Type B pancreatic cell (in vitro differentiated cells): Measurements from ENCODE around the gene TNS3. TPM values are rescaled to one million over a fixed set of nuclear protein-coding genes. Genes with fewer than 3 reads are reported as not detected.

Source experiments
- DNase-seq: peaks from one replicate; pipeline ENCODE4 v3.0.0; 2021; ENCODE audit warnings: mixed read lengths; ENCODE audit not compliant: unreplicated experiment; ENCODE audit errors: extremely low spot score
- H3K27ac Mint-ChIP-seq: 2 replicates; pipeline ENCODE4 v1.8.0; 2021; ENCODE audit warnings: mild to moderate bottlenecking, mixed read lengths
- H3K27me3 Mint-ChIP-seq: 2 replicates; pipeline ENCODE4 v1.8.0; 2021; ENCODE audit warnings: mixed read lengths
- H3K36me3 Mint-ChIP-seq: 2 replicates; pipeline ENCODE4 v1.8.0; 2021; ENCODE audit warnings: mixed read lengths
- H3K4me1 Mint-ChIP-seq: one replicate; pipeline ENCODE4 v1.8.0; 2021; ENCODE audit warnings: mixed read lengths; ENCODE audit not compliant: unreplicated experiment
- H3K4me3 Mint-ChIP-seq: 2 replicates; pipeline ENCODE4 v1.8.0; 2021; ENCODE audit warnings: mild to moderate bottlenecking, mixed read lengths
- H3K9me3 Mint-ChIP-seq: 2 replicates; pipeline ENCODE4 v1.8.0; 2021; ENCODE audit warnings: mixed read lengths
- CTCF ChIP-seq: fragments of 200-600 bp; sonication (generic); conservative IDR thresholded peaks from 2 replicates; pipeline ENCODE4 v1.5.0; 2021; ENCODE audit warnings: antibody characterized with exemption, mild to moderate bottlenecking
- total RNA-seq: library from RNA; stranded (reverse); gene quantifications from 2 replicates; pipeline ENCODE4 v1.2.1, GENCODE V29; 2021; ENCODE audit warnings: low replicate concordance

The TNS3 gene
- total RNA-seq, 1 donor from 2014 or later = 138 TPM

GRCh38 chr7:47327346-47327697, 254.6 kb downstream of the TNS3 start:
- DNase-seq = no peak
- Mint-ChIP-seq H3K36me3 (peaks cover 12% of the 10 kb centered on the region), H3K27me3 (no peaks in the 10 kb centered on the region), H3K27ac (peak overlapping the region; percentile 59), H3K9me3 (no peaks in the 10 kb centered on the region), H3K4me3 (peak overlapping the region; percentile 65), H3K4me1 (peaks cover 41% of the 10 kb centered on the region)
- TF ChIP-seq CTCF = no peak

- H3K4me3 Mint-ChIP-seq = peak overlapping the region; percentile 65
- no peak for DNase-seq
- TF ChIP-seq CTCF = no peak
- H3K4me1 Mint-ChIP-seq = peaks cover 38% of the 10 kb centered on the region
- H3K27me3 Mint-ChIP-seq = no peaks in the 10 kb centered on the region
- H3K9me3 Mint-ChIP-seq = no peaks in the 10 kb centered on the region
- H3K36me3 Mint-ChIP-seq = peaks cover 13% of the 10 kb centered on the region
- peak overlapping the region; percentile 59 for H3K27ac Mint-ChIP-seq
Observed at GRCh38 chr7:47326808-47327207, 255.1 kb downstream of the TNS3 start.

GRCh38 chr7:47326220-47326619, 255.7 kb downstream of the TNS3 start:
- no peak overlapping the region for H3K4me3 Mint-ChIP-seq
- peaks cover 33% of the 10 kb centered on the region for H3K4me1 Mint-ChIP-seq
- H3K27ac Mint-ChIP-seq = no peak overlapping the region
- peak; percentile 60 for TF ChIP-seq CTCF
- no peaks in the 10 kb centered on the region for H3K27me3 Mint-ChIP-seq
- peaks cover 17% of the 10 kb centered on the region for H3K36me3 Mint-ChIP-seq
- DNase-seq = no peak
- H3K9me3 Mint-ChIP-seq = no peaks in the 10 kb centered on the region

GRCh38 chr7:47325337-47325736, 256.6 kb downstream of the TNS3 start:
- peak overlapping the region; percentile 5 for H3K27ac Mint-ChIP-seq
- DNase-seq = no peak
- peaks cover 24% of the 10 kb centered on the region for H3K36me3 Mint-ChIP-seq
- no peak for TF ChIP-seq CTCF
- H3K9me3 Mint-ChIP-seq = no peaks in the 10 kb centered on the region
- H3K4me3 Mint-ChIP-seq = no peak overlapping the region
- H3K27me3 Mint-ChIP-seq = no peaks in the 10 kb centered on the region
- peaks cover 28% of the 10 kb centered on the region for H3K4me1 Mint-ChIP-seq

- Mint-ChIP-seq H3K9me3 (no peaks in the 10 kb centered on the region), H3K27me3 (no peaks in the 10 kb centered on the region), H3K27ac (no peak overlapping the region), H3K4me3 (no peak overlapping the region), H3K4me1 (peaks cover 14% of the 10 kb centered on the region), H3K36me3 (peaks cover 32% of the 10 kb centered on the region)
- no peak for TF ChIP-seq CTCF
- DNase-seq = no peak
Observed at GRCh38 chr7:47323904-47324303, 258.0 kb downstream of the TNS3 start.

- H3K27ac Mint-ChIP-seq = no peak overlapping the region
- peaks cover 10% of the 10 kb centered on the region for H3K4me1 Mint-ChIP-seq
- no peak overlapping the region for H3K4me3 Mint-ChIP-seq
- no peak for DNase-seq
- H3K36me3 Mint-ChIP-seq = peaks cover 41% of the 10 kb centered on the region
- H3K9me3 Mint-ChIP-seq = peaks cover 6% of the 10 kb centered on the region
- no peaks in the 10 kb centered on the region for H3K27me3 Mint-ChIP-seq
- no peak for TF ChIP-seq CTCF
Observed at GRCh38 chr7:47322731-47323130, 259.2 kb downstream of the TNS3 start.
